Measurements from ENCODE around the gene MBD4. TPM values are rescaled to one million over a fixed set of nuclear protein-coding genes. Genes with fewer than 3 reads are reported as not detected.

The MBD4 gene
- total and polyA plus RNA-seq, 2 of the 4 experiments (the other 2 are of a cell fraction): 13.8 to 15.0 TPM

DNA sequence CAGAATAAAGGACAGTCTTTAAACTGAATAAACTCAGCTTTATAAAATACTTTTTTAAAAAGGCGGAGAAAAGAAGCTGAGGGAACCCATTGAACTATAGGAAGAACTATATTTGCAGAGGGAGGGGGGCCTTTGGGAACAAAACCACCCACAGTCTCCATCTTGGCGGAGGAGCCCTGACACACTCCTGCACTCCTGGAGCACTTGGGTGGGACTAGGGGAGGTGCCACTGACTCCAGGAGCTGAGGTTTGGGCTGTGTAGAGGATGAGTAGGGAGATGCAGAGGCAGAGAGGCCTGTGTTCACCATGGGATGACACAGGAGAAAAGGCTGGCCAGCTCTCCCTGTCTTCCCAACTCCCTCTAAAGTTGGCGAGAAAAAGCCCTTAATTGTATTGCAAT is 36.1 kb upstream of the MBD4 start:
- H4K8ac ChIP-seq (ENCODE audit: low read depth in 2 of 2, low read length in 2 of 2): no peak overlapping the region
- no peak overlapping the region for H2BK5ac ChIP-seq (ENCODE audit: low read depth, low read length, poor library complexity, severe bottlenecking)
- peaks cover 17% of the 10 kb centered on the region; the same call in 1 of the 2 replicates for H3K36me3 ChIP-seq (ENCODE audit: control insufficient read depth, insufficient read depth, low read length)
- no peak overlapping the region for H3K14ac ChIP-seq (replicated peaks; ENCODE audit: low read depth, low read length)
- in situ Hi-C loops (cut with MboI; ENCODE audit: low sequenced_read_pairs) (no loop called here), intact Hi-C loops (cut with micrococcal nuclease) (no loop called here), dilution Hi-C loops (cut with HindIII; ENCODE audit: low sequenced_read_pairs, unreplicated experiment) (no loop called here)
- no peak overlapping the region for H4K5ac ChIP-seq (ENCODE audit: low read depth, low read length)
- H4K20me1 ChIP-seq (ENCODE audit: insufficient read depth, low read length): no peaks in the 10 kb centered on the region
- DNase-seq (no peak), ATAC-seq (ENCODE audit: low read depth) (no peak)
- no peak overlapping the region for H2BK120ac ChIP-seq (ENCODE audit: low read depth, low read length)
- H3K9ac ChIP-seq (ENCODE audit: low read depth, low read length): no peak overlapping the region
- H3K23ac ChIP-seq (ENCODE audit: low read depth, low read length): no peak overlapping the region
- CTCF ChIA-PET: interaction anchor here (0.5 to 1.2 kb wide), 2 partner anchors 150 to 194 kb away, joined by 3 read pairs; no protein-coding TSS in a partner anchor
- BruUV-seq (replicated peaks): no TSS peak
- WGBS, 2 experiments (ENCODE audit: extremely low coverage in 2 of 2, insufficient read length in 1 of 2): no CpG with 5 or more reads among the region's 3 CpGs
- no peak overlapping the region for H3K27ac ChIP-seq (ENCODE audit: insufficient read depth, low read length)
- TF ChIP-seq NFE2L2 (IDR thresholded peaks at IDR 0.05; ENCODE audit: low read depth, low read length) (no peak), RAD21 (IDR thresholded peaks at IDR 0.05; ENCODE audit: low read length) (no peak), CEBPB (IDR thresholded peaks at IDR 0.05; ENCODE audit: low read depth, low read length) (no peak), FOS (IDR thresholded peaks at IDR 0.05; ENCODE audit: low read depth, low read length) (no peak), BHLHE40 (IDR thresholded peaks at IDR 0.05; ENCODE audit: low read depth, low read length) (no peak), MAFK (IDR thresholded peaks at IDR 0.05; ENCODE audit: low read depth, low read length) (no peak), POLR2A (IDR thresholded peaks at IDR 0.05; ENCODE audit: low read depth, low read length) (no peak), RFX5 (IDR thresholded peaks at IDR 0.05; ENCODE audit: low read depth, low read length) (no peak), RCOR1 (IDR thresholded peaks at IDR 0.05; ENCODE audit: insufficient replicate concordance, low read length) (no peak), USF2 (IDR thresholded peaks at IDR 0.05; ENCODE audit: low read depth, low read length) (no peak), CTCF (conservative IDR thresholded peaks at IDR 0.05; ENCODE audit: low read depth, low read length) (no peak), MXI1 (IDR thresholded peaks at IDR 0.05; ENCODE audit: borderline replicate concordance, low read depth, low read length) (no peak), CHD1 (IDR thresholded peaks at IDR 0.05; ENCODE audit: low read depth, low read length) (no peak), MAZ (IDR thresholded peaks at IDR 0.05; ENCODE audit: borderline replicate concordance, low read depth, low read length) (no peak)
- no peaks in the 10 kb centered on the region for H3K9me3 ChIP-seq (ENCODE audit: control insufficient read depth, insufficient read depth, low read length)
- H2AK5ac ChIP-seq (ENCODE audit: low read depth, low read length): no peak overlapping the region
- no peak overlapping the region for H2BK15ac ChIP-seq (ENCODE audit: low read depth, low read length)
- H3K79me1 ChIP-seq (ENCODE audit: low read depth in 1 of 2, low read length in 2 of 2): peaks cover 0 to 8% of the 10 kb centered on the region in 2 experiments; a peak in 1 of 4 replicates
- POLR2A ChIA-PET (ENCODE audit: unreplicated experiment): no interaction called here
- no peaks in the 10 kb centered on the region for H3K27me3 ChIP-seq (ENCODE audit: control insufficient read depth, insufficient read depth, low read length)
- no peak overlapping the region for H3K4me3 ChIP-seq (ENCODE audit: insufficient read depth, low read depth, low read length)
- H3K4me1 ChIP-seq (ENCODE audit: control insufficient read depth, insufficient read depth, low read length): peaks cover 2% of the 10 kb centered on the region; the same call in 1 of the 2 replicates
- no peak overlapping the region for H2BK20ac ChIP-seq (ENCODE audit: low read depth, low read length)
- H2AFZ ChIP-seq (replicated peaks; ENCODE audit: low read length, poor library complexity): no peak overlapping the region
- no peak overlapping the region for H2AK9ac ChIP-seq (replicated peaks; ENCODE audit: low read depth, low read length, poor library complexity)
- peaks cover 21% of the 10 kb centered on the region for H3K9me1 ChIP-seq (ENCODE audit: insufficient read depth, low read length)
- H4K91ac ChIP-seq (ENCODE audit: insufficient read depth, low read depth, low read length): no peak overlapping the region
- H3K18ac ChIP-seq (ENCODE audit: low read depth, low read length): no peak overlapping the region
- no peak overlapping the region for H3K4me2 ChIP-seq (ENCODE audit: low read depth, low read length)
- H3K56ac ChIP-seq (ENCODE audit: extremely low read depth, insufficient read depth, low read length): no peak overlapping the region
- no peak overlapping the region for H3K4ac ChIP-seq (ENCODE audit: low read depth, low read length)

Measured in IMR-90 (cell line).